22Rv1 (cell line): Measurements from ENCODE around the gene SAMD3.

Source experiments
- ZFX ChIP-seq: fragments of 450-650 bp; IDR thresholded peaks from 2 replicates; pipeline ENCODE4 v1.6.1; 2017; ENCODE audit warnings: antibody characterized with exemption, borderline replicate concordance
- TF ChIP-seq, protein P1 (sequence below): fragments of 450-650 bp; IDR thresholded peaks from 2 replicates; pipeline ENCODE4 v1.5.1; 2017; ENCODE audit warnings: mild to moderate bottlenecking

DNA sequence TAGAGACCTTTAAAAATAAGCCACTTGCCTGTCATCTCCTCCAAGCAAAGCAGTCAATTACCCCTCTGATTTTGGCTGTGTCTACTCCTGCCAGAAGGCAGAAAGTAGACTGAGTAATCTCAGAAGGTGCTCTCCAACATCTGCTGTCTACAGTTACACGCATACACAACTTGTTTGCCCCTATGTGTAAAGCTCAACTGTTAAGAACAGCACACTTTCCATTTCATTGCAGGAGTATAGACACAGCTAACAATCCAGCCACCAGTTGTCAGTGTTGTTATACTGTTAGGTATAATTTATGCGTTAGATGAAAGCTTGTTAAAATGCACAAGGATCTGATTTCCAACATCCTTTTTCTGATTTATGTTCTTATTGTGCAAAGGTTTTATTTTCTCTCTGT is 88.2 kb downstream of the SAMD3 start:
- TF ChIP-seq, protein P1, sequence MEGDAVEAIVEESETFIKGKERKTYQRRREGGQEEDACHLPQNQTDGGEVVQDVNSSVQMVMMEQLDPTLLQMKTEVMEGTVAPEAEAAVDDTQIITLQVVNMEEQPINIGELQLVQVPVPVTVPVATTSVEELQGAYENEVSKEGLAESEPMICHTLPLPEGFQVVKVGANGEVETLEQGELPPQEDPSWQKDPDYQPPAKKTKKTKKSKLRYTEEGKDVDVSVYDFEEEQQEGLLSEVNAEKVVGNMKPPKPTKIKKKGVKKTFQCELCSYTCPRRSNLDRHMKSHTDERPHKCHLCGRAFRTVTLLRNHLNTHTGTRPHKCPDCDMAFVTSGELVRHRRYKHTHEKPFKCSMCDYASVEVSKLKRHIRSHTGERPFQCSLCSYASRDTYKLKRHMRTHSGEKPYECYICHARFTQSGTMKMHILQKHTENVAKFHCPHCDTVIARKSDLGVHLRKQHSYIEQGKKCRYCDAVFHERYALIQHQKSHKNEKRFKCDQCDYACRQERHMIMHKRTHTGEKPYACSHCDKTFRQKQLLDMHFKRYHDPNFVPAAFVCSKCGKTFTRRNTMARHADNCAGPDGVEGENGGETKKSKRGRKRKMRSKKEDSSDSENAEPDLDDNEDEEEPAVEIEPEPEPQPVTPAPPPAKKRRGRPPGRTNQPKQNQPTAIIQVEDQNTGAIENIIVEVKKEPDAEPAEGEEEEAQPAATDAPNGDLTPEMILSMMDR, result no peak
- TF ChIP-seq ZFX, result no peak
